ENCODE measurements around the gene TINAG. TPM values are rescaled to one million over a fixed set of nuclear protein-coding genes. Genes with fewer than 3 reads are reported as not detected.

The TINAG gene
- total RNA-seq, 1 experiment from 2014 or later = not detected

DNA sequence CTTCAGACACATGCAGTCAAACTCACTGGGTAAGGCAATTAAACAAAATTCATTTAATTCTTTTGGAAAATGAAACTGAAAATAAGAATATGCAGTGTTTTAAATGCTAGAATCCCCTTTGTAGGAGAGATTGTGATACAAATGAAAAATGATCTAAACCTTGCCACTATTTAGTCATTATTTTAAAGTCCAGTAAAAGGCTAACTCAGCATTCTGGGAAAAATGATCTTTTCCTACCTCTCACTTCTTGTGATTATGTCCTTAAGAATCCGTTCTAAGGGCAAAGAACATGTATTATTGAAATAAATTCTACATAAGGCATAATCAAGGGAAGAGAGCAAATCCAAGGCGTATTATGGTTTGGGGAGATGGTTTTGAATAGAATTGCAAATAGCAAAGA, 46.4 kb downstream of the TINAG start (continued):
- TF ChIP-seq TCF7L2 (IDR thresholded peaks at IDR 0.05; ENCODE audit: borderline replicate concordance, extremely low read depth, insufficient read depth, insufficient read length) (no peak), POLR2AphosphoS5 (IDR thresholded peaks at IDR 0.05; ENCODE audit: low read depth, low read length) (no peak), ZFX (IDR thresholded peaks at IDR 0.05) (no peak), ZNF274 (IDR thresholded peaks at IDR 0.05; ENCODE audit: low read depth, low read length) (no peak), CBX3 (IDR thresholded peaks at IDR 0.05; ENCODE audit: low read depth) (no peak), RAD21 (IDR thresholded peaks at IDR 0.05; ENCODE audit: low read depth) (no peak)

DNA sequence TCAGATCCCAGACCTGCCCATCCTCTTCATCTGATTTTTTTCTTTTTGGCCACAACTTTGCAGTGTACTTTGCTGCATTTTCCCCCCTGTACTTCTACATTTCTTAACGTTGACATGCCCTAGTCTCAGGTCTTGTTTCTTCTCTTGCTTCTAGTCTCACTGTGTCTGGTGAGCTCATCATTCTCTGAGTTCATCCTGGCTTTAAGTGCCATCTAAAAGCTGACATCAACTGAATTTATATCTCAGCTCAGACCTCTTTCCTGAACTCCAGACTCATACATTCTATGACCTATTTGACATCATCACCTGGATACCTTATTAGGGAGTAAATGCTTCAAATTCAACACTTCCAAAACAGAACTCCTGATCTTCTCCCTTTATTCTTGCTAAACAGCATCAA, 48.9 kb downstream of the TINAG start:
- H3K4me2 ChIP-seq (ENCODE audit: low read length) = no peak overlapping the region
- POLR2A ChIA-PET = no interaction called here
- no peaks in the 10 kb centered on the region for H3K27me3 ChIP-seq (ENCODE audit: insufficient read depth, low read length)
- H3K9me3 ChIP-seq (ENCODE audit: control insufficient read depth in 1 of 2, insufficient read depth in 1 of 2, low read depth in 1 of 2, low read length in 2 of 2) = no peaks in the 10 kb centered on the region
- no peak overlapping the region for H3K27ac ChIP-seq (ENCODE audit: low read depth, low read length)
- BruUV-seq (replicated peaks) = no TSS peak
- no peak for DNase-seq (ENCODE audit: low read depth, low spot score)
- TF ChIP-seq TCF7L2 (IDR thresholded peaks at IDR 0.05; ENCODE audit: borderline replicate concordance, extremely low read depth, insufficient read depth, insufficient read length) (no peak), POLR2A (IDR thresholded peaks at IDR 0.05; ENCODE audit: borderline replicate concordance, extremely low read depth, insufficient read depth, insufficient read length) (no peak), FOSL1 (IDR thresholded peaks at IDR 0.05; ENCODE audit: low read depth) (no peak), EZH2phosphoT487 (IDR thresholded peaks at IDR 0.05; ENCODE audit: borderline replicate concordance) (no peak), ZFX (IDR thresholded peaks at IDR 0.05) (no peak), POLR2AphosphoS5 (IDR thresholded peaks at IDR 0.05; ENCODE audit: low read depth, low read length) (no peak), CBX3 (IDR thresholded peaks at IDR 0.05; ENCODE audit: low read depth) (no peak), EGR1 (IDR thresholded peaks at IDR 0.05; ENCODE audit: low read depth) (no peak)
- TF ChIP-seq, protein P1, sequence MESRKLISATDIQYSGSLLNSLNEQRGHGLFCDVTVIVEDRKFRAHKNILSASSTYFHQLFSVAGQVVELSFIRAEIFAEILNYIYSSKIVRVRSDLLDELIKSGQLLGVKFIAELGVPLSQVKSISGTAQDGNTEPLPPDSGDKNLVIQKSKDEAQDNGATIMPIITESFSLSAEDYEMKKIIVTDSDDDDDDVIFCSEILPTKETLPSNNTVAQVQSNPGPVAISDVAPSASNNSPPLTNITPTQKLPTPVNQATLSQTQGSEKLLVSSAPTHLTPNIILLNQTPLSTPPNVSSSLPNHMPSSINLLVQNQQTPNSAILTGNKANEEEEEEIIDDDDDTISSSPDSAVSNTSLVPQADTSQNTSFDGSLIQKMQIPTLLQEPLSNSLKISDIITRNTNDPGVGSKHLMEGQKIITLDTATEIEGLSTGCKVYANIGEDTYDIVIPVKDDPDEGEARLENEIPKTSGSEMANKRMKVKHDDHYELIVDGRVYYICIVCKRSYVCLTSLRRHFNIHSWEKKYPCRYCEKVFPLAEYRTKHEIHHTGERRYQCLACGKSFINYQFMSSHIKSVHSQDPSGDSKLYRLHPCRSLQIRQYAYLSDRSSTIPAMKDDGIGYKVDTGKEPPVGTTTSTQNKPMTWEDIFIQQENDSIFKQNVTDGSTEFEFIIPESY (IDR thresholded peaks at IDR 0.05; ENCODE audit: extremely low read depth, insufficient replicate concordance, low read length) = no peak
- H4K20me1 ChIP-seq (ENCODE audit: insufficient read depth) = no peaks in the 10 kb centered on the region
- H3K4me3 ChIP-seq (replicated peaks in 1 of 2; ENCODE audit: low read depth in 1 of 2, low read length in 2 of 2) = no peak overlapping the region
- H3K9ac ChIP-seq (ENCODE audit: low read length) = no peak overlapping the region
- no peaks in the 10 kb centered on the region for H3K36me3 ChIP-seq (ENCODE audit: control insufficient read depth in 1 of 2, insufficient read depth in 2 of 2, low read length in 2 of 2)
- no peak for ATAC-seq
- RAD21 ChIA-PET (ENCODE audit: low non-redundant PET in 1 of 2, low total read pairs in 2 of 2, uncharacterized antibody in 2 of 2, unreplicated experiment in 2 of 2) = no interaction called here
- no peak overlapping the region for H2AFZ ChIP-seq (ENCODE audit: low read depth, low read length, poor library complexity, severe bottlenecking)
- no peaks in the 10 kb centered on the region for H3K4me1 ChIP-seq (ENCODE audit: control insufficient read depth in 1 of 2, insufficient read depth in 2 of 2, low read length in 2 of 2)
- H3K9me2 ChIP-seq (ENCODE audit: insufficient read depth) = no peaks in the 10 kb centered on the region
- no peaks in the 10 kb centered on the region for H3K79me2 ChIP-seq (ENCODE audit: insufficient read depth, low read length)
- intact Hi-C loops (cut with micrococcal nuclease) = no loop called here
- CTCF ChIA-PET = no interaction called here

Data from HCT116 (cell line).